VCaP (cell line): ENCODE measurements around the gene SND1.

ENCODE experiments used
- H3K27ac ChIP-seq: fragments of 450-650 bp; 2 replicates; pipeline ENCODE4 v1.5.1; 2017
- TF ChIP-seq, protein P1 (sequence below): fragments of 450-650 bp; conservative IDR thresholded peaks from 2 replicates; pipeline ENCODE4 v1.5.1; 2017; ENCODE audit warnings: mild to moderate bottlenecking, moderate library complexity

Gene SND1

DNA sequence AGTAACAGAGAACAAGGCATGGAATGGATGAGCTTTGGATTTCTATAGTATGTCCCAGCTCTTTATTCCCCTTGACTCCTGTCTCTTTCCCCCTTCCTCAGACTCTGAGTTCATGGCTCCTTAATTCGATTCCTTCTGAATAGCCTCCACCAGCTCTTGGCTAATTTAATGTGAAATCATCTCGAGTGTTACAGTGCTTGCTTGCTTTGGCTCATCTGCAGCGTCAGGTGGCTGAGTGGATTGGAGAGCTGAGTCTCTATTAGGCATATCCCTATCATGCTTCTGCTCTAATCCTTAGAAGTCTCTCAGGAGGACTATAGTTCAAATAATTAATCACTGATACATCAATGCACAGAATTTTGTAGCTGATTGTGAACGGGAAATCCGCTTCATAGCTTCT is 244.7 kb downstream of the SND1 start:
- H3K27ac ChIP-seq = no peak overlapping the region
- TF ChIP-seq, protein P1, sequence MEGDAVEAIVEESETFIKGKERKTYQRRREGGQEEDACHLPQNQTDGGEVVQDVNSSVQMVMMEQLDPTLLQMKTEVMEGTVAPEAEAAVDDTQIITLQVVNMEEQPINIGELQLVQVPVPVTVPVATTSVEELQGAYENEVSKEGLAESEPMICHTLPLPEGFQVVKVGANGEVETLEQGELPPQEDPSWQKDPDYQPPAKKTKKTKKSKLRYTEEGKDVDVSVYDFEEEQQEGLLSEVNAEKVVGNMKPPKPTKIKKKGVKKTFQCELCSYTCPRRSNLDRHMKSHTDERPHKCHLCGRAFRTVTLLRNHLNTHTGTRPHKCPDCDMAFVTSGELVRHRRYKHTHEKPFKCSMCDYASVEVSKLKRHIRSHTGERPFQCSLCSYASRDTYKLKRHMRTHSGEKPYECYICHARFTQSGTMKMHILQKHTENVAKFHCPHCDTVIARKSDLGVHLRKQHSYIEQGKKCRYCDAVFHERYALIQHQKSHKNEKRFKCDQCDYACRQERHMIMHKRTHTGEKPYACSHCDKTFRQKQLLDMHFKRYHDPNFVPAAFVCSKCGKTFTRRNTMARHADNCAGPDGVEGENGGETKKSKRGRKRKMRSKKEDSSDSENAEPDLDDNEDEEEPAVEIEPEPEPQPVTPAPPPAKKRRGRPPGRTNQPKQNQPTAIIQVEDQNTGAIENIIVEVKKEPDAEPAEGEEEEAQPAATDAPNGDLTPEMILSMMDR = no peak

- TF ChIP-seq, protein P1 = no peak
- H3K27ac ChIP-seq = no peak overlapping the region
Measured at GRCh38 chr7:127897704-127898454, 245.9 kb downstream of the SND1 start.

GRCh38 chr7:127899411-127899810 is 247.4 kb downstream of the SND1 start:
- H3K27ac ChIP-seq = peak overlapping the region; percentile 65
- TF ChIP-seq, protein P1 = no peak

- peak overlapping the region; percentile 65 for H3K27ac ChIP-seq
- TF ChIP-seq, protein P1 = no peak
Measured at GRCh38 chr7:127900141-127900540, 248.1 kb downstream of the SND1 start.

DNA sequence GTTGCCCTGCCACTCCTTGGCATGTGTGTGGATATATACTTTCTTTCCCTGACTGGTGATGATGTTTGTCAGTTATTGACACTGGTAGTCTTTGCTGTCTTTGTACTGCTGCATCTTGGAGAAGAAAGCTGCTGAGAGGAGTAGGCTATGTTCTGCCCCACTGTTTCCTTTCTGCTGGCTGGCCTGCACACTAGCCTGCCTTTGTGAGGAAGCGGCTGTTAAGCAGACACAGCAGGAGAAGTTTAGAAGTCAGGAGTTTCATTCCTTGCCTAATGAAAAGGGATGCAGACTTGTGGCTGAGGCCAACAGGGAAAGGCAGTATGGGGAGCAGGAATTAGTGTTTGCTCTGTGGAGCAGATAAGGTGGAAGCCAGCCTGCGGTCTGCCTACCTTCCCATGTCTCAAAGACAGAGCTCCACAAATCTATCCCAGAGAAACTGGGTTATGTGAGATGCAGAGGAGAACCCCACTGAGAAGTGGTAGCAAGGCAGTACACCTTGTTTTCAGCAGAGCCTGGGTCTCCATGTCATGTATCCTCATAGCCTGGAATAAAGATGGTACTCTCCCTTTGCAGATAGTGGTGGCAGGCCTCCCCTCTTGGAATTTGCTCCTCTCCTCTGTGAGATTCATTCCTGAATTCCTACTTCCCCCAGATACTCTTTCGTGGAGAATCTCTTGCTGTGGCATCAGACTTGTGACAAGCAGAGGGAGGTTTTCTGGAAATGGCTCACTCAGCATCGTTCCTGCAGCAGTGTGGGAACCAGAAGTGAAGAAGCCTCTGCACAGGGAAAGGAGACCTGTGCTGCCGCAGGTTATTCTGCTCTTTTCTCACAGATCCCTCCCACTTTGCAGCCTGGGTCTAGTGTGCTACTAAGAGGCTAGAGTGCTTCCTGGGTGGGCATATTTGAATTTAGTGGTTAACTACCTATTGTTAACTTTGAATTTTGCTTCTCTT is 249.0 kb downstream of the SND1 start:
- peak overlapping the region; percentile 65 for H3K27ac ChIP-seq
- TF ChIP-seq, protein P1 = no peak

- peak overlapping the region; percentile 65 for H3K27ac ChIP-seq
- TF ChIP-seq, protein P1 = no peak
Measured at GRCh38 chr7:127901895-127902703, 250.1 kb downstream of the SND1 start.

DNA sequence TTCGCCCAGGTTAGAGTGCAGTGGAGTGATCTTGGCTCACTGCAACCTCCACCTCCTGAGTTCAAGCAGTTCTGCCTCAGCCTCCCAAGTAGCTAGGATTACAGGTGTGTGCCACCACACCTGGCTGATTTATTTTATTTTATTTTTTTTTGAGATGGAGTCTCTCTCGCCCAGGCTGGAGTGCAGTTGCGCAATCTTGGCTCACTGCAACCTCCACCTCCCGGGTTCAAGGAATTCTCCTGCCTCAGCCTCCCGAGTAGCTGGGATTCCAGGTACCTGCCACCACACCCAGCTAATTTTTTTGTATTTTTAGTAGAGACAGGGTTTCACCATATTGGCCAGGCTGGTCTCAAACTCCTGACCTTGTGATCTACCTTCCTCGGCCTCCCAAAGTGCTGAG is 250.8 kb downstream of the SND1 start:
- H3K27ac ChIP-seq = peak overlapping the region; percentile 65
